A549 (cell line): Measurements from ENCODE around the gene TIMM50. TPM values are rescaled to one million over a fixed set of nuclear protein-coding genes. Genes with fewer than 3 reads are reported as not detected.

Experiments
- ATAC-seq, 2 experiments: fragments of 200-7000 bp in 1 of 2; fragments of >200 bp in 1 of 2; cut with Nextera tagmentation in 1 of 2; cut with Tn5 transposase in 1 of 2; 3 replicates each; pipeline versions ENCODE4 v1.8.0 to v1.9.1; 2018 to 2020; ENCODE audit warnings: mild to moderate bottlenecking in 1 of 2, moderate library complexity in 1 of 2
- CTCF ChIA-PET: fragments of 300-600 bp; sonication (Branson Sonifier 250); formaldehyde crosslinking; extraction: SDS; loops from one replicate; lab custom pipeline; 2021; ENCODE audit warnings: antibody characterized with exemption, inconsistent platforms; lab: Yijun Ruan, JAX
- POLR2A ChIA-PET: fragments of 350-600 bp; formaldehyde crosslinking; extraction: SDS; loops from one replicate; lab custom pipeline; 2021; ENCODE audit warnings: antibody characterized with exemption, inconsistent platforms; lab: Yijun Ruan, JAX
- DNase-seq, 2 experiments: peaks; one replicate each; pipeline versions ENCODE4 v3.0.0 to v3.0.0-alpha.2; 2011 to 2016; ENCODE audit warnings: low read depth in 1 of 2, low spot score in 1 of 2
- FAIRE-seq: peaks from 2 replicates; lab custom pipeline; 2011; peaks lifted over from hg19 to GRCh38; lab: Jason Lieb, UNC
- H3K27ac ChIP-seq, 2 experiments: fragments of >200 bp; sonication (Bioruptor Twin); formaldehyde crosslinking; 3 replicates each; pipeline ENCODE4 v1.5.1; 2016 to 2017
- H3K4me1 ChIP-seq: fragments of >200 bp; sonication (Bioruptor Twin); formaldehyde crosslinking; 3 replicates; pipeline ENCODE4 v1.6.1; 2016
- H3K4me2 ChIP-seq: fragments of >200 bp; sonication (Bioruptor Twin); formaldehyde crosslinking; 3 replicates; pipeline ENCODE4 v1.6.1; 2016
- H3K4me3 ChIP-seq: fragments of >200 bp; sonication (Bioruptor Twin); formaldehyde crosslinking; 3 replicates; pipeline ENCODE4 v1.5.1; 2016
- H3K9me3 ChIP-seq: fragments of >200 bp; sonication (Bioruptor Twin); formaldehyde crosslinking; 3 replicates; pipeline ENCODE4 v1.6.1; 2016
- CBX8 ChIP-seq: fragments of 200-600 bp; sonication (generic); IDR thresholded peaks from 2 replicates; pipeline ENCODE4 v1.6.1; 2016
- CHD4 ChIP-seq: fragments of 200-600 bp; sonication (generic); IDR thresholded peaks from 2 replicates; pipeline ENCODE4 v1.6.1; 2016; ENCODE audit warnings: antibody characterized with exemption, mild to moderate bottlenecking, borderline replicate concordance
- EHMT2 ChIP-seq: fragments of 200-600 bp; sonication (generic); IDR thresholded peaks from 2 replicates; pipeline ENCODE4 v1.6.1; 2016; ENCODE audit warnings: antibody characterized with exemption, low read depth, mild to moderate bottlenecking, moderate library complexity
- FOSL2 ChIP-seq, 2 experiments: fragments of 450-650 bp in 1 of 2; fragments of >200 bp in 1 of 2; sonication (Bioruptor Twin) in 1 of 2; formaldehyde crosslinking; IDR thresholded peaks; 2 replicates each; pipeline versions ENCODE4 v1.5.0 to v1.6.1; 2016 to 2020; ENCODE audit warnings: mild to moderate bottlenecking in 1 of 2, moderate library complexity in 1 of 2
- GATA3 ChIP-seq: IDR thresholded peaks from 2 replicates; pipeline ENCODE4 v1.6.1; 2012; ENCODE audit warnings: borderline replicate concordance
- HEYL ChIP-seq: fragments of 250-450 bp; sonication (Bioruptor Pico); IDR thresholded peaks from 2 replicates; pipeline ENCODE4 v1.8.0; 2021; ENCODE audit warnings: mild to moderate bottlenecking, moderate library complexity
- JUN ChIP-seq, 2 experiments: fragments of >200 bp; sonication (Bioruptor Twin); formaldehyde crosslinking; IDR thresholded peaks; 2 replicates in 1 of 2; 3 replicates in 1 of 2; pipeline ENCODE4 v1.6.1; 2016 to 2017
- JUNB ChIP-seq: fragments of >200 bp; sonication (Bioruptor Twin); formaldehyde crosslinking; IDR thresholded peaks from 2 replicates; pipeline ENCODE4 v1.6.1; 2016
- KDM5A ChIP-seq: fragments of 200-600 bp; sonication (generic); IDR thresholded peaks from 2 replicates; pipeline ENCODE4 v1.6.1; 2016; ENCODE audit warnings: antibody characterized with exemption, mild to moderate bottlenecking
- MAZ ChIP-seq: fragments of 150-350 bp; IDR thresholded peaks from 2 replicates; pipeline ENCODE4 v1.6.1; 2014; ENCODE audit warnings: antibody characterized with exemption, low read depth, low read length, borderline replicate concordance
- MYC ChIP-seq: IDR thresholded peaks from 2 replicates; pipeline ENCODE4 v1.6.1; 2012; ENCODE audit warnings: mild to moderate bottlenecking, inconsistent platforms, low read length, improper control_type of control experiment, borderline replicate concordance
- NFE2L2 ChIP-seq: fragments of 150-350 bp; conservative IDR thresholded peaks from 2 replicates; pipeline ENCODE4 v1.6.1; 2014; ENCODE audit warnings: low read length
- NPAS2 ChIP-seq: fragments of 250-450 bp; sonication (Bioruptor Pico); IDR thresholded peaks from 2 replicates; pipeline ENCODE4 v1.8.0; 2022; ENCODE audit warnings: mild to moderate bottlenecking, moderate library complexity, borderline replicate concordance
- PHF8 ChIP-seq: fragments of 200-600 bp; sonication (generic); IDR thresholded peaks from 2 replicates; pipeline ENCODE4 v1.6.1; 2016; ENCODE audit warnings: low read depth, mild to moderate bottlenecking, antibody characterized with exemption, moderate library complexity, borderline replicate concordance
- POLR2A ChIP-seq: IDR thresholded peaks from 2 replicates; pipeline ENCODE4 v1.6.1; 2012; ENCODE audit warnings: mild to moderate bottlenecking, low read length
- RCOR1 ChIP-seq: fragments of 150-350 bp; IDR thresholded peaks from 2 replicates; pipeline ENCODE4 v1.6.1; 2014; ENCODE audit warnings: antibody characterized with exemption, low read length, low read depth
- RFX5 ChIP-seq: fragments of 450-650 bp; IDR thresholded peaks from 2 replicates; pipeline ENCODE4 v1.7.1; 2014; ENCODE audit warnings: antibody characterized with exemption, mild to moderate bottlenecking, moderate library complexity
- RNF2 ChIP-seq: fragments of 200-600 bp; sonication (generic); IDR thresholded peaks from 2 replicates; pipeline ENCODE4 v1.6.1; 2016; ENCODE audit warnings: low read depth, mild to moderate bottlenecking, antibody characterized with exemption, moderate library complexity, borderline replicate concordance
- SMC3 ChIP-seq: fragments of >200 bp; sonication (Bioruptor Twin); formaldehyde crosslinking; IDR thresholded peaks from 3 replicates; pipeline ENCODE4 v1.6.1; 2018; ENCODE audit warnings: inconsistent platforms
- ZSCAN20 ChIP-seq: fragments of 250-450 bp; sonication (Bioruptor Pico); IDR thresholded peaks from 2 replicates; pipeline ENCODE4 v1.8.0; 2022; ENCODE audit warnings: mild to moderate bottlenecking, moderate library complexity
- WGBS: methylation state at CpG from one replicate; pipeline ENCODE4 v1.1.6; 2017; ENCODE audit errors: missing lambda C conversion rate; 5-methylcytosine and 5-hydroxymethylcytosine counted together
- polyA plus RNA-seq, 4 experiments: library from polyadenylated mRNA; depleted of rRNA in 3 of 4; stranded (reverse); fragments of >200 nt; fragmentation: RNase III in 1 of 4; extraction: RNeasy Plus Mini Kit Qiagen cat#74134 plus additional on column Dnase treatment in 1 of 4; gene quantifications; 2 replicates in 3 of 4; 3 replicates in 1 of 4; pipeline ENCODE4 v1.2.3, GENCODE V29; 2011 to 2017
- TF ChIP-seq, protein P1 (sequence below): fragments of >200 bp; sonication (Bioruptor Twin); formaldehyde crosslinking; IDR thresholded peaks from 3 replicates; pipeline ENCODE4 v1.5.1; 2016
- TF ChIP-seq, protein P2 (sequence below): fragments of >200 bp; sonication (Bioruptor Twin); formaldehyde crosslinking; IDR thresholded peaks from 3 replicates; pipeline ENCODE4 v1.6.1; 2016
- TF ChIP-seq, protein P3 (sequence below): IDR thresholded peaks from 2 replicates; pipeline ENCODE4 v1.6.1; 2012
- TF ChIP-seq, protein P4 (sequence below): fragments of 250-450 bp; sonication (Bioruptor Pico); IDR thresholded peaks from 2 replicates; pipeline ENCODE4 v1.5.0; 2020; ENCODE audit warnings: low read depth, mild to moderate bottlenecking, moderate library complexity
- TF ChIP-seq, protein P5 (sequence below): fragments of 200-600 bp; sonication (generic); IDR thresholded peaks from 2 replicates; pipeline ENCODE4 v1.6.1; 2016; ENCODE audit warnings: antibody characterized with exemption, mild to moderate bottlenecking, moderate library complexity
- TF ChIP-seq, protein P6 (sequence below): fragments of 250-450 bp; sonication (Bioruptor Pico); IDR thresholded peaks from 2 replicates; pipeline ENCODE4 v1.5.0; 2021; ENCODE audit warnings: mild to moderate bottlenecking, moderate library complexity, borderline replicate concordance
- TF ChIP-seq, protein P7 (sequence below): IDR thresholded peaks from 2 replicates; pipeline ENCODE4 v1.6.1; 2012; ENCODE audit warnings: low read depth, borderline replicate concordance

TIMM50 gene
- polyA plus RNA-seq, 2 of the 4 experiments (the other 2 are of a cell fraction): 204 to 234 TPM

DNA sequence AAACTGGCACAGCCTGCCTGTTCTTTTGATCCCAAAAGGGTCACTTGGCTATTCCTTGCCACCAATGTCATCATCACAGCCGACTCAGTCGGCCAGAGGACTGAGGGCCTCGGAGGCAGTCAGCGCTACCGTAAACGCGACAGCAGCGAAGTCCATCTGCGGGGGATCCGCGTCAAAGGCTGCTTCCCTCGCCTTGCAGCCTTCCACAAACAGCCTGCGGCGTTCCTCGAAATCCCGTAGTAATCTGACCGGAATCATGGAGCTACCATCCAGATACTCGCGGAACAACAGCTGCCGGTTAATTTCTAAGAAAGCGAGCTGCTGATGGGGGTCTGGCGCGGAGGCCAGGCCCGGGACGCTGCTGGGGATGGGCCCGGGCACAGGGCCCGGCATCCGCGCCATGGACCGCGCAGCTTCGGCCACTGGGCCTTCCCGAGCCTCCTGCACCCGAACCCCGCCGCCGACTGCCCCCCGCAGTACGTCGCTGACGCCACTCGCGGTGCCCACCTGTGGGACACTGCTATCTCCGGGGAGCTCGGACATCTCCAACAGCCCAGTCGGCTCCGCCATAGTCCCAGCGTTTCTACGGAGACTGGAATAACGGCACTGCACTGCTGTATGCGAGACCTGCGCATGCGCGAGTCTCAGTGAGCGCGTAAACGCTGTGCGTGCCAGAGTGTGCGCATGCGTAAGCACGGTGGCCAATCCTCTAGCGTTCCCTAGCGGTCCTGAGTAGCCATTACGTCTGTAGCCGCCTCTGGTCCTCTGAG, 51.8 kb downstream of the TIMM50 start, which contains the start of gene EID2B:
EID2B (minus strand) TSS at position 620 of the 770 bp plus-strand sequence; CDS start at position 570, 50 bp downstream.
- DNase-seq (peak; percentile 99 to 100), FAIRE-seq (peak; percentile 100), ATAC-seq (peak; percentile 95 to 96)
- Histone ChIP-seq H3K4me3 (peak within 1 kb of the TSS; percentile 68), H3K4me1 (peaks cover 14% of the 10 kb centered on the region), H3K4me2 (peak within 1 kb of the TSS; percentile 88), H3K27ac (peak within 1 kb of the TSS; percentile 83 to 88), H3K9me3 (no peaks in the 10 kb centered on the region)
- WGBS: under 1% methylated on average over 65 of the region's 65 CpGs
- ChIA-PET POLR2A (interaction anchor here (0.5 to 3.4 kb wide), 11 partner anchors 20 to 1573 kb away, joined by 3 to 40 read pairs (median 3); partner anchors contain the start of genes RPS16, SUPT5H and TIMM50), CTCF (interaction anchor here (0.6 to 14.2 kb wide), 48 partner anchors 8 to 749 kb away, joined by 3 to 299 read pairs (median 6); partner anchors contain the start of genes DLL3, MED29, PAF1 and PLEKHG2)
- TF ChIP-seq, protein P1, sequence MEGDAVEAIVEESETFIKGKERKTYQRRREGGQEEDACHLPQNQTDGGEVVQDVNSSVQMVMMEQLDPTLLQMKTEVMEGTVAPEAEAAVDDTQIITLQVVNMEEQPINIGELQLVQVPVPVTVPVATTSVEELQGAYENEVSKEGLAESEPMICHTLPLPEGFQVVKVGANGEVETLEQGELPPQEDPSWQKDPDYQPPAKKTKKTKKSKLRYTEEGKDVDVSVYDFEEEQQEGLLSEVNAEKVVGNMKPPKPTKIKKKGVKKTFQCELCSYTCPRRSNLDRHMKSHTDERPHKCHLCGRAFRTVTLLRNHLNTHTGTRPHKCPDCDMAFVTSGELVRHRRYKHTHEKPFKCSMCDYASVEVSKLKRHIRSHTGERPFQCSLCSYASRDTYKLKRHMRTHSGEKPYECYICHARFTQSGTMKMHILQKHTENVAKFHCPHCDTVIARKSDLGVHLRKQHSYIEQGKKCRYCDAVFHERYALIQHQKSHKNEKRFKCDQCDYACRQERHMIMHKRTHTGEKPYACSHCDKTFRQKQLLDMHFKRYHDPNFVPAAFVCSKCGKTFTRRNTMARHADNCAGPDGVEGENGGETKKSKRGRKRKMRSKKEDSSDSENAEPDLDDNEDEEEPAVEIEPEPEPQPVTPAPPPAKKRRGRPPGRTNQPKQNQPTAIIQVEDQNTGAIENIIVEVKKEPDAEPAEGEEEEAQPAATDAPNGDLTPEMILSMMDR: peak; percentile 100
- TF ChIP-seq HEYL (CRISPR knock-in tag) (no peak), RCOR1 (no peak), RNF2 (peak; percentile 40; the same call in 1 of the 2 replicates), FOSL2 (IDR thresholded peaks at IDR 0.05) (no peak), FOSL2 (CRISPR knock-in tag; IDR thresholded peaks at IDR 0.05) (peak; percentile 3; the same call in 1 of the 2 replicates), MYC (peak; percentile 41; the same call in 1 of the 2 replicates), PHF8 (peak; percentile 96), GATA3 (no peak), CHD4 (no peak), JUN (IDR thresholded peaks at IDR 0.05) (peak; percentile 79 to 93), KDM5A (peak; percentile 63), POLR2A (peak; percentile 96), MAZ (no peak), EHMT2 (no peak), ZSCAN20 (CRISPR knock-in tag) (no peak), JUNB (no peak), CBX8 (no peak), NFE2L2 (0 out of 2 replicates have a peak, but pooled peaks have one; percentile 11), NPAS2 (no peak), RFX5 (peak; percentile 22; the same call in 1 of the 2 replicates), SMC3 (peak; percentile 87)
- TF ChIP-seq, protein P2, sequence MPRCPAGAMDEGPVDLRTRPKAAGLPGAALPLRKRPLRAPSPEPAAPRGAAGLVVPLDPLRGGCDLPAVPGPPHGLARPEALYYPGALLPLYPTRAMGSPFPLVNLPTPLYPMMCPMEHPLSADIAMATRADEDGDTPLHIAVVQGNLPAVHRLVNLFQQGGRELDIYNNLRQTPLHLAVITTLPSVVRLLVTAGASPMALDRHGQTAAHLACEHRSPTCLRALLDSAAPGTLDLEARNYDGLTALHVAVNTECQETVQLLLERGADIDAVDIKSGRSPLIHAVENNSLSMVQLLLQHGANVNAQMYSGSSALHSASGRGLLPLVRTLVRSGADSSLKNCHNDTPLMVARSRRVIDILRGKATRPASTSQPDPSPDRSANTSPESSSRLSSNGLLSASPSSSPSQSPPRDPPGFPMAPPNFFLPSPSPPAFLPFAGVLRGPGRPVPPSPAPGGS: peak; percentile 93
- TF ChIP-seq, protein P3, sequence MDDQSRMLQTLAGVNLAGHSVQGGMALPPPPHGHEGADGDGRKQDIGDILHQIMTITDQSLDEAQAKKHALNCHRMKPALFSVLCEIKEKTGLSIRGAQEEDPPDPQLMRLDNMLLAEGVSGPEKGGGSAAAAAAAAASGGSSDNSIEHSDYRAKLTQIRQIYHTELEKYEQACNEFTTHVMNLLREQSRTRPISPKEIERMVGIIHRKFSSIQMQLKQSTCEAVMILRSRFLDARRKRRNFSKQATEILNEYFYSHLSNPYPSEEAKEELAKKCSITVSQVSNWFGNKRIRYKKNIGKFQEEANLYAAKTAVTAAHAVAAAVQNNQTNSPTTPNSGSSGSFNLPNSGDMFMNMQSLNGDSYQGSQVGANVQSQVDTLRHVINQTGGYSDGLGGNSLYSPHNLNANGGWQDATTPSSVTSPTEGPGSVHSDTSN: no peak
- TF ChIP-seq, protein P4, sequence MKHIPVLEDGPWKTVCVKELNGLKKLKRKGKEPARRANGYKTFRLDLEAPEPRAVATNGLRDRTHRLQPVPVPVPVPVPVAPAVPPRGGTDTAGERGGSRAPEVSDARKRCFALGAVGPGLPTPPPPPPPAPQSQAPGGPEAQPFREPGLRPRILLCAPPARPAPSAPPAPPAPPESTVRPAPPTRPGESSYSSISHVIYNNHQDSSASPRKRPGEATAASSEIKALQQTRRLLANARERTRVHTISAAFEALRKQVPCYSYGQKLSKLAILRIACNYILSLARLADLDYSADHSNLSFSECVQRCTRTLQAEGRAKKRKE (CRISPR knock-in tag): no peak
- TF ChIP-seq, protein P5, sequence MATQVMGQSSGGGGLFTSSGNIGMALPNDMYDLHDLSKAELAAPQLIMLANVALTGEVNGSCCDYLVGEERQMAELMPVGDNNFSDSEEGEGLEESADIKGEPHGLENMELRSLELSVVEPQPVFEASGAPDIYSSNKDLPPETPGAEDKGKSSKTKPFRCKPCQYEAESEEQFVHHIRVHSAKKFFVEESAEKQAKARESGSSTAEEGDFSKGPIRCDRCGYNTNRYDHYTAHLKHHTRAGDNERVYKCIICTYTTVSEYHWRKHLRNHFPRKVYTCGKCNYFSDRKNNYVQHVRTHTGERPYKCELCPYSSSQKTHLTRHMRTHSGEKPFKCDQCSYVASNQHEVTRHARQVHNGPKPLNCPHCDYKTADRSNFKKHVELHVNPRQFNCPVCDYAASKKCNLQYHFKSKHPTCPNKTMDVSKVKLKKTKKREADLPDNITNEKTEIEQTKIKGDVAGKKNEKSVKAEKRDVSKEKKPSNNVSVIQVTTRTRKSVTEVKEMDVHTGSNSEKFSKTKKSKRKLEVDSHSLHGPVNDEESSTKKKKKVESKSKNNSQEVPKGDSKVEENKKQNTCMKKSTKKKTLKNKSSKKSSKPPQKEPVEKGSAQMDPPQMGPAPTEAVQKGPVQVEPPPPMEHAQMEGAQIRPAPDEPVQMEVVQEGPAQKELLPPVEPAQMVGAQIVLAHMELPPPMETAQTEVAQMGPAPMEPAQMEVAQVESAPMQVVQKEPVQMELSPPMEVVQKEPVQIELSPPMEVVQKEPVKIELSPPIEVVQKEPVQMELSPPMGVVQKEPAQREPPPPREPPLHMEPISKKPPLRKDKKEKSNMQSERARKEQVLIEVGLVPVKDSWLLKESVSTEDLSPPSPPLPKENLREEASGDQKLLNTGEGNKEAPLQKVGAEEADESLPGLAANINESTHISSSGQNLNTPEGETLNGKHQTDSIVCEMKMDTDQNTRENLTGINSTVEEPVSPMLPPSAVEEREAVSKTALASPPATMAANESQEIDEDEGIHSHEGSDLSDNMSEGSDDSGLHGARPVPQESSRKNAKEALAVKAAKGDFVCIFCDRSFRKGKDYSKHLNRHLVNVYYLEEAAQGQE: no peak
- TF ChIP-seq, protein P6, sequence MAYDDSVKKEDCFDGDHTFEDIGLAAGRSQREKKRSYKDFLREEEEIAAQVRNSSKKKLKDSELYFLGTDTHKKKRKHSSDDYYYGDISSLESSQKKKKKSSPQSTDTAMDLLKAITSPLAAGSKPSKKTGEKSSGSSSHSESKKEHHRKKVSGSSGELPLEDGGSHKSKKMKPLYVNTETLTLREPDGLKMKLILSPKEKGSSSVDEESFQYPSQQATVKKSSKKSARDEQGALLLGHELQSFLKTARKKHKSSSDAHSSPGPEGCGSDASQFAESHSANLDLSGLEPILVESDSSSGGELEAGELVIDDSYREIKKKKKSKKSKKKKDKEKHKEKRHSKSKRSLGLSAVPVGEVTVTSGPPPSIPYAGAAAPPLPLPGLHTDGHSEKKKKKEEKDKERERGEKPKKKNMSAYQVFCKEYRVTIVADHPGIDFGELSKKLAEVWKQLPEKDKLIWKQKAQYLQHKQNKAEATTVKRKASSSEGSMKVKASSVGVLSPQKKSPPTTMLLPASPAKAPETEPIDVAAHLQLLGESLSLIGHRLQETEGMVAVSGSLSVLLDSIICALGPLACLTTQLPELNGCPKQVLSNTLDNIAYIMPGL (CRISPR knock-in tag): no peak; the same call in 1 of the 2 replicates
- TF ChIP-seq, protein P7, sequence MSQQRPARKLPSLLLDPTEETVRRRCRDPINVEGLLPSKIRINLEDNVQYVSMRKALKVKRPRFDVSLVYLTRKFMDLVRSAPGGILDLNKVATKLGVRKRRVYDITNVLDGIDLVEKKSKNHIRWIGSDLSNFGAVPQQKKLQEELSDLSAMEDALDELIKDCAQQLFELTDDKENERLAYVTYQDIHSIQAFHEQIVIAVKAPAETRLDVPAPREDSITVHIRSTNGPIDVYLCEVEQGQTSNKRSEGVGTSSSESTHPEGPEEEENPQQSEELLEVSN: peak; percentile 72
